Activated gamma-delta T cell treated with anti-CD3 and anti-CD28 coated beads, Interleukin-2, amount 50 U/mL, for 16 hours (primary cell): ENCODE data around the gene DNASE1L1.
"Not testable (repeated sequence)": the region's sequence is repeated elsewhere in the genome, so short reads cannot be mapped to it uniquely, and the experiment has no call there.

ENCODE experiments used
- DNase-seq: peaks from one replicate; pipeline ENCODE4 v3.0.0-alpha.2; 2020; ENCODE audit warnings: low read depth

DNASE1L1 gene

GRCh38 chrX:154403858-154404257 lies 5.2 kb downstream of the DNASE1L1 start:
- DNase-seq = no peak

GRCh38 chrX:154403192-154403591 lies 5.9 kb downstream of the DNASE1L1 start:
- DNase-seq = no peak

GRCh38 chrX:154402622-154403127 lies 6.4 kb downstream of the DNASE1L1 start:
- DNase-seq = no peak

- no peak for DNase-seq
Measured at GRCh38 chrX:154401918-154402621, 7.0 kb downstream of the DNASE1L1 start.

- no peak for DNase-seq
Measured at GRCh38 chrX:154401045-154401799, 7.8 kb downstream of the DNASE1L1 start.

GRCh38 chrX:154400369-154400817 lies 8.7 kb downstream of the DNASE1L1 start:
- DNase-seq = not testable (repeated sequence)

- DNase-seq = no peak
Measured at GRCh38 chrX:154399527-154400368, 9.3 kb downstream of the DNASE1L1 start.

- peak; percentile 73 for DNase-seq
Measured at GRCh38 chrX:154398668-154399526, 10.2 kb downstream of the DNASE1L1 start.

- DNase-seq = peak; percentile 82
Measured at GRCh38 chrX:154397888-154398667, 11.0 kb downstream of the DNASE1L1 start, which contains the start of gene RPL10. TSS of gene RPL10 (plus strand) at chrX:154398377. CDS start at chrX:154398520, 143 bp downstream.

GRCh38 chrX:154396973-154397887 lies 11.8 kb downstream of the DNASE1L1 start:
- DNase-seq = no peak

- not testable (repeated sequence) for DNase-seq
Measured at GRCh38 chrX:154396363-154396762, 12.7 kb downstream of the DNASE1L1 start.

- DNase-seq = not testable (repeated sequence)
Measured at GRCh38 chrX:154389812-154390747, 19.0 kb downstream of the DNASE1L1 start.

- DNase-seq = not testable (repeated sequence)
Measured at GRCh38 chrX:154388649-154389048, 20.4 kb downstream of the DNASE1L1 start.

- not testable (repeated sequence) for DNase-seq
Measured at GRCh38 chrX:154388094-154388493, 21.0 kb downstream of the DNASE1L1 start.

- DNase-seq = no peak
Measured at GRCh38 chrX:154384284-154384892, 24.7 kb downstream of the DNASE1L1 start.

GRCh38 chrX:154383359-154384283 lies 25.4 kb downstream of the DNASE1L1 start:
- no peak for DNase-seq
